ENCODE measurements around the gene ADRA1B.
"Not testable (repeated sequence)": the region's sequence is repeated elsewhere in the genome, so short reads cannot be mapped to it uniquely, and the experiment has no call there.

ADRA1B gene

DNA sequence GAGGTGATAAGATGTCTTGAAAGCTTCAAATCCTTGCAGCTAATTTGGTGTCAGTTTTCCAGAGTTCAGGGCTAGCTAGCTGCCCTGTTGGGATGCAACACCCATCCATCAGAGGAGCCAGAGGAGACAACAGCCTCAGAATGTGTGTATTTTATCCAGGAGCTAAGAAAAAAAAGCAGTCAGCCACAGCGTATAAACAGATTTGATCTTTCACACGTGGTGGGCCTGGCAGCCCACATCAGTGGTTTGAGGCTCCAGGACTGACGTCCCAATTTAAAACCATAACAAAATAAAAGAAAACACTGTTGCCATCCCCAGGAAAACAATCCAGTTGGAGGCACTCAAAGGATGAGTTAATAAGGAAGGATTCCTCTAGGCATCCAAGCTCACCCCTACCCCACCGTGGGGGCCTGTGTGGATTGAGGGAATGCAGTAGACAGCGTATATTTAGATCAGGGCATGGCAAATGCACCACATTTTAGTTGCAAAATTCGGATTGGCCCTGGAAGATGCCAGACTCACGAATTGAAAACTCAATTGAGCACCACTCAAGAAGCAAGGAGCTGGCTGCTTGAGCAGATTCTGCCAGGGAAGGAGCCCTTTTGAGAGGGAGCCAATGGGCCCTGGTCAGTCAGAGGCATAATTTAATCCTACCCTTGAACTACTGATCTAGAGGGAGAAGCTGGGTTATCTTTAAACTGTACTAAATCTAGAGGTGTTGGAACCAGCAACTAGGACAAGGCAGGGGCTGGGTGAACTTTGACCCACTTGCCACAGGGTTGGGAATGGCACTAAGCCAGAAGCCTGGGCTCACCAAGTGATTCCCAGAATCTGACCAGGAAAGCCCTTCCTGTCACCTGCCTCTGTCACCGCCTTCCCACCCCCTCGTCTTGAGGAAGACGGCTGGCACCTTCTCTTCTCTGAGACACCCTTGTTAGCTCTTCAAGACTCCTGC is 17.5 kb downstream of the ADRA1B start:
- no peak for DNase-seq

DNA sequence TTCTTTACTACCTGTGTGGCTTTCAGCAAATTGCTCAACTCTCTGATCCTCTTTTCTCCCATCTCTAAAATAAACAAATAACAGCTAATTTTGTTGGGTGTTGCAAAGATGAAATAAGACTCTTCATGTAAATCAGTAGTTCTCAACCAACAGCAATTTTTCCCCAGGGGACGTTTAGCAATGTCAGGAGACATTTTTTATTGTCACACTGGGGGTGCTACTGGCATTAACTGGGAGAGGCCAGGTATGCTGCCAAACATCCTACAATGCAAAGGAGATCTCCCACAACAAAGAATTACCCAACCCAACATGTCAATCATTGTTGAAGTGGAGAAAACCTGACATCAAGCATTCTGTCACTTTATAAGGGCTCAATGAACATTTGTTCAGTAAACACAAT is 19.7 kb downstream of the ADRA1B start:
- no peak for DNase-seq

DNA sequence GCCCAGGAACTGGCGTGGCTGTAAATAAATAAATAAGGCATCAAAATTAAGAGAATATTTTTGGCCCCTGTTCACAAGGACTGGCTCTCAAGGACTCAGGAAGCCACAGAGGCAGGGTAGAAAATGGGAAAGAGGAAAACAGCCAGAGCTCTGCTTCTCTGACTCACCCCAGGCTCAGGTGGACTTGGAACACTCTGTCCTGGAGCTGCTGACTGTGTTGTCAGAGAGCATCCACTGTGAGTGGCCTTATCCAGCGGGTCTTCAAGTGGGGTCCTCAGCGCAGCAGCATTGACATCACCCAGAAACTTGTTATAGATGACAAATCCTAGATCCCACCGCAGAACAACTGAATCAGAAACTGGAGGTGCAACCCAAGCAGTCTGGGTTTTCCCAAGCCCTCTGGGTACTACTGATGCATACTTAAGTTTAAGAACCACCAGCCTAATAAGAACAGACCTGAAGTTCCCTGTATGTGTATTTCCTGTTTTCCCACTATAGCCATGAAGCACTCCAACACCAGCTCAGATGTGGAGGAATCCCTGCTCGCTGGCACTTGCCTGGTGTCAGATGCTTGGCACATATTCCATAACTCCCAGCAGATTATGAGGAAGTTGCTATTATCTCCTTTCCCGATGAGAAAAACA is 20.5 kb downstream of the ADRA1B start:
- no peak for DNase-seq

DNA sequence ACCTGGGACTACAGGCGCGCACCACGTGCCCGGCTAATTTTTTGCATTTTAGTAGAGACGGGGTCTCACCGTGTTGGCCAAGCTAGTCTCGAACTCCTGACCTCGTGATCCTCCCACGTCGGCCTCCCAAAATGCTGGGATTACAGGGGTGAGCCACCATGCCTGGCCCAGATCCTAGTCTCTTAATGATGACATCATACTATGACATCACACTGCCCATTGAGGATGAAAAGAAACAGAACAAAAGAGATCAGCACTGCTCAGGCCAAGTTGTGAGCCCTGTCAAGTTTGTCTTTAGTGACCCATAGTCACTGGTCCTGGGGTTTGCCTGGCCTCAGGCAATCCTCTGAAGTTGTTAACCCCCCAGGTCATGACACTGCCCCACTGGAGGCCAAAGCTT is 21.3 kb downstream of the ADRA1B start:
- no peak for DNase-seq

DNA sequence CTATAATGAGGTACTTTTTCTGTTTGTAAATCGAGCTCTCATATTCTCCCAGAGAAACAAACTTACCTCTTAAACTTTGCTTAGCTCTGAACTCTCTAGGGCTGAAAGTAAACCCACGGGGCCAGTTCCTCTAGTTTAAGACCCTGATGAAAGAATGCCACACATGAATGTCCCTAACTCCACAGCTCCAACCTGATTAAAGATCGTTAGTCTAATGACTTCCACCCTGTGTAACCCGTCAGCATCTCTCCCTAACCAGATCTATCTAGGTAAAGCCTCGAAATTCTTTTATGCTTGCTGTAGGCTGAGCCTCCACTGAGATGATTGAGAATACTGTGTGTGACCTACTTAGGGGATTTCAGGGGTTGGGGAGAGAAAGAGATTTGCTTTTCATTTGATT is 27.0 kb downstream of the ADRA1B start:
- DNase-seq: no peak

DNA sequence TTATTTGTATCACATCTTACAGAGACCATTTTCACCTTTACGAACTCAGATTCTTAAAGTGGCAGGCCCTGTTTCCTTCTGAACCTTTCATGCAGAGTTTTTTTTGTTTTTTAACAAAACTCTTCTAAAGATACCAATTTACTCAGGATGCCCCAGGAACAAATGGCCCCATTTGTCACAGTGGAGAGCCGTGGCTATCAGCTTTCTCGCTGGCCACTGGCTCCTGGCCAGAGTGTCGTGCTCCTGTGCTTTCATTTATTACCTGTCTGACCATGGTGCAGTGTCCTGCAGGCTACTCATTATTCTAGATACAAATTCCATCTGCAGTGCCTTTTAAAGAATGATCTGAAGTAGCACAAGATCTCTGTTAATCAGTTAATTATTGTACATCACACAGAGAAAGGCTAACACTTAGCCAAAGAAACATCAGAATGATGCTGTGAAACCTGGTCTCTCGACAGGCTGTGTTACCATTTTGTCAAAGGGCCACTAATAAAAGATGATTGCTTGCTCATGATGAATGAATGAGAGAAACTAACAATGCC is 27.8 kb downstream of the ADRA1B start:
- no peak for DNase-seq

DNA sequence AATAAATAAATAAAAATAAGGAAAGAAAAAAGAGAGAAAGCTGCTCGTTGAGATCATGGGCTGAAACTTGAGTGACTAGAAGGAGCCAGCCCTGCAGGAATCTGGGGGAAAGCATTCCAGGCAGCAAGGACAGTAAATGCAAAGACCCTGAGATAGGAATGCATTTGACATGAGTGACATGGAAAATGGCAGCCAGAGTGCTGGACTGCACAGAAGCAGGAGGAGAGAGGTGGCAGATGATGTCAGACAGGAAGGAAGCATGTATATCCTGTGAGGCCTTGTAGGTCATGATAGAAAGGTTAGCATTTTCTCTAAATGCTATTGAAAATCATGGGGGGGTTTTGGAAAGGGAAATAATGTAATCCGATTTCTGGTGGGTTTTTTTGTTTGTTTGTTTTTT is 29.1 kb downstream of the ADRA1B start:
- no peak for DNase-seq

DNA sequence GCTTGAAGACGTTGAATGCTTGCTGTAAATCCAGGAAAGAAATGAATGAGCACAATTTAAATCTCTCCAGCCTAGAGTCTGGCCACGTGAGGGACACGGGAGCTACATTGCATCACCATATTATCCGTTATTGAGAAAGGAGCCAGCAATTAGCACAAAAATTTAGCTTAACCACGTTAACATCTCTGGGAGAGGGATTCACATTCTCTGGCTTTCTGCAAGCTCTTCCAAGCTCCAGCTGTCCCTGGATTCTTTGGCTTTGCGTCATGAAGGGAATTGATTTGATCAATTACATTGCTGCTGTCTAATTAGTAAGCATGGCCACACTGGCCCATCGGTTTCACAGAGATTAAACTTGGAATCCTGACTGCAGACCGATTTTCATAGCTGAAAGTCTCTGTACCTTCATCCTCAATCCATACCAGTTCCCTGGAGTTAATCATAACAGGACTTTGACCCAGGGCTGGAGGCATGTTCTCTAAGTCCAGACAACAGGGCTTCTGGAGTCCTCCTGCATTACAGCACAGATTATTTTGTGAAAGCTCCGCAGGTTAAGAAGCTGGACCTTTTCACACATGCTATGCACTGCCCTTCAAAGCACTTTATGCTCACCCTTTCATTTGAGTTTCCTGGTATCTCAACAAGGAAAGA is 31.6 kb downstream of the ADRA1B start:
- DNase-seq: no peak

DNA sequence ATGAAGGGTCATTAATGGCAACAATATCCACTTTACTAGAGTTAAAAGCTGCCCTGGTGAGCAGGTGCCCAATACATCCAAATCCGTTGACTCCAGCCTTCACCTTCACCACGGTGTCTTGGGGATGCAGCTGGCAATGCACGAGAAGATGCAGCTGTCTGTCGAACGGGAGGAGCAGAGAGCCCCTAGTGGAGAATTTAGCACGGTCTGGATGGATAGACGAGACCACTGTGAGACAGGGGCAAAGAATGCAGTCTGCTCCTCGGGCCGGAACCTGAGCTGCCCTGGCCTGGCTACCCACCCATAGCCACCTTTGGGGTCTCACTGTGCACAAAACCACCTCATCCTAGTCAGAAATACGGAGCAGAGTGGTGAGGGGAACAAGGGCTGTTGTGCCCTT is 35.1 kb downstream of the ADRA1B start:
- DNase-seq: peak; percentile 4

DNA sequence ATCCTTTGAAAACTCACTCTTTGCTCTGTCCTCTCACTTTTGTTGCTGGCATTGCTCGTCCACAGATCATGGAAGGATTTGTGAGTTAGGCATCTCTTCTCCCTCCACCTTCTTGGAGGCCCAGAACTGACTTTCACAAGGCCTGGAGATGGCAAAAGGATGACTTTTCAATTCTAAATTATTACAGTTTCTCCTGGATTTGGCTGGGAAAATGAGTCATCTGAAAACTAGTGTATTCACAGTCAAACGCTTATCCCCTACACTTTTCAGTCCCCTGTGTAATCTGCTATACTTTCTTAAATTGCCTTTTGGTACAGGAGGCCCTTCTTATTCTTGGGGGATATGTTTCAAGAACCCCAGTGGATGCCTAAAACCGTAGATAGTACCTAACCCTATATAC is 35.6 kb downstream of the ADRA1B start:
- DNase-seq: no peak

DNA sequence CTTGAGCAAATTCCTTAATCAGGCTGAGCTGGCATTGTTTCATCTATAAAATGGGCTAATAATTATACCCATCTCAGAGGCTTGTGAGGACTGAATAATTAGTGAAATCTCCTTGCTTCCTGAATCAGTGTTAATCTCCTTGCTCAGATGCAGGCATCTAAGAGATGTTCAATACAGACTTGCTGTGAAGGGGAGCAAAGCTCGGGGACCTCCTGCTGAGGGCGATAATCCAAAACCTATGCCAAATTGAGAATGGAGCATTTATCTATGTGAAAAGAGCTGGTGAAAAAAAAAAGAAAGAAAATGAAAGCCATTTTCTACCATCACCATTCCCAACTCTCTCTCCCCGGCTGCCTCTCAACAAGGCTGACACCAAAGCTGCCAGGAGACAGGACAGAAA is 37.3 kb downstream of the ADRA1B start:
- DNase-seq: no peak

DNA sequence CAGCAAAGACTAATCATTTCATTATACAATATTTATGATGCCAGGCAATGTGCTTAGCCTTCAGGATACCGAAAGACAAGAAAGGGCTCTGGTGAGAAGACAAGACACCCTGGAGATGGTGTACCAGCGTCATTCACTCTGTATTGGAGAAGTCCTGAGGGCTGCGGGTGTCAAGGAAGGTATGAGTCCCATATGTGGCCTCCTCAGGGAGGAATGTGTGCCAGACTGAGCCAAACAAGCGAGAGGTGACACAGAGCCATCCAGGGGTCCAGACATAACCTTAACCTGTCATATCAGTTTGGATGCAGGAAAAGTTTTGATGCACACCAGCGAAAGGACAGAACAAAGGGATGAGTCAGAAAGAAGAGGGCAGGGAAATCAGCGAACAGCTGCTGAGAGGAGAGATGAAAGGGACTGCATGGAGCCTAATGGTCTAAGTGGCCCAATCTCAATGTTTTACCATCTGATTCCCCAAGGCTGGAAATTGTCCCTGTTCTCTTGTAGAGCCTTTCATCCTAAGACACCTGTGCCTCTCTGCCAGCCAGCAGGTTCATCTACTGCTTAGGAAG is 38.9 kb downstream of the ADRA1B start:
- no peak for DNase-seq

DNA sequence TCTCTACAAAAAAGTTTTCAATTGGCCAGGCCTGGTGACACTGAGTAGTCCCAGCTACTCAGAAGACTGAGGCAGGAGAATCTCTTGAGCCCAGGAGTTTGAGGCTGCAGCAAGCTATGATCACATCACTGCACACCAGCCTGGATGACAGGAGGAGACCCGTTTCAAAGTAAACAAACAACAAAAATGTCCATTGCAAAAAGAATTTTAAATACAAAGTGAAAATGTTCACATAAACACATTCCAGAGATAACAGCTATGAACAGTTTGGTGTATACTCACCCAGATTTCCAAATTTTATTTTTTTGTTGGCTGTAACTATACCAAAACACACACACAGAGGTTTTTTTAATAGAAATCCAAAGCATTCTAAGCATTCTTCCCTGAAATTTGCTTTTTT is 39.8 kb downstream of the ADRA1B start:
- no peak for DNase-seq

DNA sequence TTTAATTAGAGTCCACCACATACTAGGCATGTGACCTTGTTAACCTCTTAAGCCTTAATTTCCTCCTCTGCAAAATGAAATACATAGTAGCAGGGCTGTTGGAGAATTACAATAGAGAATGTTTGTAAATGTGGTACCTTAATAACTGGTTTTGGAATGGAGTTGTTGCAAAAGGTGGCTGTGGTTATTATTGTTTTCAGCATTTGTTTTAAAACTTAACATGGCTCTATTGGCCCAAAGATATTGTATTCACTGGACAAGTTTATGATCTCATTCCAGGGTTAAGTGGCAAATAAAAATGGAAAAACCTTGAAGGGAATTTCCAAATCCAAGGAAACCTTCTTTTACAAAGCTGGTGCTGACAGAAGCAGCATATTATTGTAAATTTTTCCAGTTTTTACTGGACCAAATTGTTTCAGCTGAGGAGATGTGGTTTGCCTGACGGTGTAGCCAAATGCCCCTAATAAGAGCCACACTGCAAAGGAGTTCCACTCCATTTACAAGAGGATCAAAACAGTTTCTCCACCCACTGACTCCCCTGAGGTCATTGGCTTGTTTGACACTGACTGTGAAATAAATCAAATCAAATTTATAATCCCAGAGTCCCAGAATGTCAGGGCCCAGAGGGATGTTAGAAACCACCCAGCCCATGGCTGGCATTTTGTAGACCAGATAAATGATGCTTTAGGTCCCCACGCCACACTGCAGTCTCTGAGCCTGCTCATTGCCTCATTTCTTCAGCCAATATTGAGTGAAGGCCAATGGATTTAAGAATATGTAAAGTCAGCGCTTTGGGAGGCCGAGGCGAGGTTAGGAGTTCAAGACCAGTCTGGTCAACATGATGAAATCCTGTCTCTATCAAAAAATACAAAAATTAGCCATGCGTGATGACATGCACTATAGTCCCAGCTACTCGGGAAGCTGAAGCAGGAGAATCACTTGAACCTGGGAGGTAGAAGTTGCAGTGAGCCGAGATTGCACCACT is 45.2 kb downstream of the ADRA1B start:
- no peak for DNase-seq

DNA sequence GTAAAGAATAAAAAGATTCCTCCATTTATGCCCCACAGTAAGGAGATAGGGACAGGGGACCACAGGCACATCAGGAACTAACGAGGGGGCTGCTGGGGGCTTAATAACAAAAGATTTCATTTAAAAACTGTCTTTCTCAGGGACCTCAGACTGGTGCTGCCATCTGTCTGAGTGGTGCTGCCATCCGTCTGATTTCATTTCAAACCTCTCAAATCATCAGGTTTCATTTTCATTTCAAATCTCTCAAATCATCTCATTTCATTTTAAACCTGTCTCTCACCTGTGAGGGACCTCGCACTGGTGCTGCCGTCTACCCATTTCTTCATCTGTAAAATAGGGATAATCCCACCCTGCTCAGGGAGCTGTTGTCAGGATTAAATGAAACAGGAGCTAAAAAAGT is 45.9 kb downstream of the ADRA1B start:
- DNase-seq: no peak

DNA sequence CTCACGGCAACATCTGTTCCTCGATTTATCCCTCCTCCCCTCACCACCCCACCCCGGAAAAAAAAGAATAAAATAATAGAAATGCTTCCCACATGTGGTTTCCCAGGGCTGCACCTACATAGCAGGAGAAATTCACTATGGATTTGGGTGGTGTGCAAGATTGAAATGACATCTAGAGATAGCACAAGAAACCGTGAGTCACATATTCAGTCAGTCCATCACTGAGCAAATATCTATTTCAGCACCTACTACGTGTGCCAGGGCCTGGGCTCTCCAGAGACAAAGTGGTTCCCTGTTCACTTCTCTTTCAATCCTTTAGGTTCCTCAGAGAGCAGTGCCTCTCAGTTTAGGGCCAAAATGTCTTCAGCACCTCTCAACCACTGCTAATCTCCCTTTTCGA is 47.7 kb downstream of the ADRA1B start:
- DNase-seq: no peak

DNA sequence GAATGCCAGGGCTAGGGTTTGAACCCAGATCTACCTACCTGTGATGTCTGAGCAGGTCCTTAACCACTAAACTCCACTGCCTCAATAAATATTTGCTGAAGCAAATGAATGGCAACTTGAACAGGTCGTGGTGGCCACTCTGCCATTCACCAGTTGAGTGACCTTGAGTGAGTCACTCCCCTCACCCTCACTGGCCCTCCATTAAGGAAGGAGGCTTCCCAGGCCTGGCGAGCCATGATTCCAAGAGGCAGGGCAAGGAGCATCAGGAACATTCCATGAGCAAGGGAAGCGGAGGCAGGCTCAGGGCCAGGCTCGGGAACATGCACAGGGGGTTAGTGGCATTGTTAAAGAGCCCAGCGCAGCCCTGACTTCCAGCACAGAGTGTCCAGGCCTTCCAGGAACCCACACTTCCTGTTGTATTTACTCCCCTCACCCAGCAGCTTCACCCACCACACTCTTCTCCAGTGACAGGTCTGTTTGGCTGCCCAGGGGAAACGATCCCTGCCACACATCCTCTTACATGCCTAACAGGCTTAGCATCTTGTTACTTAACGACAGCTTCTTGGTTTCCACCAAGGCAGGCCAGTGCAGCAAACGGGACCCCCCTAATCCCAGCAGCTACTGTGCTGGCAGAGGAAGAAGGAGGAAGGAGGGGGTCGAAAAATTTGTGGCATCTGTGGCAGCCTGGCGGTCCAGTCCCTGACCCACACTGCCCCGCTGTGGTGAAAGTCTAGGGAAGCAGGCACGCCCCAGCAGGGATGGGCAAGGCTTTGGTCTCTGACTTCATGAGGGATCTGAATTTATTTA is 49.0 kb downstream of the ADRA1B start:
- peak; percentile 33 for DNase-seq

DNA sequence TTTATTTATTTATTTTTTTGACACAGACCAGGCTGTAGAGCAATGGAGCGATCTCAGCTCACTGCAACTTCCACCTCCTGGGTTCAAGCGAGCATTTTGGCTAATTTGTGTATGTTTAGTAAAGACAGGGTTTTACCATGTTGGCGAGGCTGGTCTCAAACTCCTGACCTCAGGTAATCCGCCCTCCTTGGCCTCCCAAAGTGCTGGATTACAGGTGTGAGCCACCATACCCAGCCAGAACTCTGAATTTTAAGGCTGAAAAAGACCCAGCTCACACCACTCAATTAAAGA is 49.5 kb downstream of the ADRA1B start:
- not testable (repeated sequence) for DNase-seq

DNA sequence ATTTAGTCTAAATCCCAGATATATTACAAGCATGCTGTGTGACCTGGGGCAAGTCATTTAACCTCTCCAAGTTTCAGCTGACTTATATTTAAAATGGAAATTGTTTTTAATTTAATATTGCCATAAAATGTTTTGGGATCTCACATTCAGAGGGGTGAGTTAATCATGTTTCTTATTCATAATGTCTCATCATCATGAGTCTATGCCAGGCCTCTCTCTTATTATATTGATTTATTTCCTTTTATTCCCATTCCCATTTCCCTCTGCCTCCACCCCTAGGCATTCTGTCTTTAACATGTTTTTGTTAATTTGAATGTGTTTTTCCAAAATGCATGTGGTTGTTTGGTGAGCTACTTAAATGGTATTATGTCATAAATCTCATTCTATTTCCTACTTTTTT is 53.7 kb downstream of the ADRA1B start:
- no peak for DNase-seq

DNA sequence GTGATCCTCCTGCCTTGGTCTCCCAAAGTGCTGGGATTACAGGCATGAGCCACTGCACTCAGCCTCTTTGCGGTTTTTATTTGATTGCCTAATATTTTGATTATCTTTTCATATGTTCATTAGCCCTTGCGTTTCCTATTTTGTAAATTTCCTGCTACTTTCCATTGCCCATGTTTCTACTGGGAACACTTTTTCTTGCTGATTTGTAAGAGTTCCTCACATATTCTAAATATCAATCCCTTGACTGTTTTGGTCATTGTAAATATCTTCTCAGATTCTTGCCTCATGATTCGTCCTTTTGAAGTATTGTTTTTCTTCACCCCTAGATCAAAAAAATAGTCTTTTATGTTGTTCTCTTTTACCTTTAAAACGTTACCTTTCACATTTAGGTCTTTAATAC is 54.8 kb downstream of the ADRA1B start:
- no peak for DNase-seq

DNA sequence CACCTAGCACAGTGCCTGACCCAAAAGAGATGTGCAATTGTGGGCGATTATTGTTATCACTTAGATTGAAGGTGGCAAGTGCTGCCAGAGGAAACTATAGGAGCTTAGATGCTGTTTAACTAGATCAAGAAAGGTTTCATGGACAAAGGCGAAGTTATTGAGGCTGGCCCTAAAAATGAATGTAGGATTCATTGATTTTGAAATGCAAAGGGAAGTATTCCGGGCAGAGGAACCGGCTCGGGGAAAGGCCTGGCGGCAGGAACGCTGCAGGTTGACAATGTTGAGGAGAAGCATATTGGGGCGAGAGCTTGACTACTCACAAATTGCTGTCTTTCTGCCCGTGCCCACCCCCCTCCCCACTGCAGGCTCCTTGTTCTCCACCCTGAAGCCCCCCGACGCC is 55.2 kb downstream of the ADRA1B start:
- no peak for DNase-seq
